ENCODE results near the gene BRIP1. TPM values are rescaled to one million over a fixed set of nuclear protein-coding genes. Genes with fewer than 3 reads are reported as not detected.
"Not testable (repeated sequence)": the region's sequence is repeated elsewhere in the genome, so short reads cannot be mapped to it uniquely, and the experiment has no call there.

The BRIP1 gene
- polyA plus RNA-seq, 1 experiment, result 2.9 TPM

DNA sequence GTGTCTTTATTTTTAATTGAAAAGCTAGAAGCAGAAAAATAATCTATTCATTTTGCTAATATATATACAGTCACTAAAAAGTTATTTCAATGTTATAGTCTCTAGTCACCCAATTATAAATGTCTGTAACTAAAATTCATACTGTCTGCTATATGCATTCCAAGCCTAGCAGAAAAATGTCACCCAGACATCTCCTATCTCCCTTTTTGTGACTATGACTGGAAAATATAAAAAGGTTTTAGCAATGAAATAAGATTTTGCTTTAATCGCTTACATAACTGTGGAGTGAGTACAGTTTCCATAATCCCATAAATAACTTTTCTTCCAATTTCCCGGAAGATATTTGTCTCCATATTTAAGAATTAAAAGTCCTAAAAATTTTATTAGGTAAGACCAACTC, 88.6 kb downstream of the BRIP1 start:
- TF ChIP-seq CTCF (IDR thresholded peaks at IDR 0.05; ENCODE audit: insufficient read depth, low read depth, low read length), result no peak
- CTCF ChIA-PET, result no interaction called here
- H3K27me3 ChIP-seq (ENCODE audit: control insufficient read depth, insufficient read depth, low read length), result no peaks in the 10 kb centered on the region
- POLR2A ChIA-PET, result no interaction called here
- H3K36me3 ChIP-seq (ENCODE audit: control insufficient read depth, insufficient read depth, low read length), result no peaks in the 10 kb centered on the region
- no peak for DNase-seq (ENCODE audit: low read depth)
- H3K4me3 ChIP-seq (ENCODE audit: low read depth, low read length), result no peak overlapping the region

GRCh38 chr17:61774087-61774486, 89.2 kb downstream of the BRIP1 start:
- CTCF ChIA-PET; H3K36me3 ChIP-seq (ENCODE audit: control insufficient read depth, insufficient read depth, low read length); POLR2A ChIA-PET; H3K27me3 ChIP-seq (ENCODE audit: control insufficient read depth, insufficient read depth, low read length); H3K4me3 ChIP-seq (ENCODE audit: low read depth, low read length); DNase-seq (ENCODE audit: low read depth): not testable (repeated sequence)

DNA sequence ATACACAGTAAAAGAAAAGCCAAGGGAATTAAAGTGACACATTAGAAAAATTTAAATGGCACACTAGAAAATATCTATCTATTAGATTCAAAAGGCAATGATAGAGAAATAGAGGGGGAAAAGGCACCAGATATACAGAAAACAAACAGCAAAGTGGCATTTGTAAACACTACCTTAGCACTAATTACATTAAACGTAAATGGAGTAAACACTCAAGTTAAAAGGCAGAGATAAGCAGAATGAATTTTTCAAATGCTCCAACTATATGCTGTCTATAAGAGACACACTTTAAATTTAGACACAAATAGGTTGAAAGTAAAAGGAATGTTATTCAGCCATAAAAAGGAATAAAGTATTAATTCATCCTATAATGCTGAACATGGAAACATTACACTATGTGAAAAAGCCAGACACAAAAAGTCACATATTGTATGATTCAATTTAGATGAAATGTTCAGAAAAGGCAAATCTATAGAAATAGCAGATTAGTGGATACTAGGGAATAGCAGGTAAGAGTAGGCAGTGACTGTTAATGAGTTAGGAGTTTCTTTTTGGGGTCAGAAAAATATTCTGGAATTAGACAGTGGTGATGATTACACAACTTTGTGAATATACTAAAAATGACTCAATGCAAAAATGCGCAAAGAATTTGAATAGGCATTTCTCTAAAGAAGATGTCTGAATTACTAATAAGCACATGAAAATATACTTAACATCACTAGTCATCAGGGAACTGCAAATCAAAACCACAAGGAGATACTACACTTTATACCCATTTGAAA, 92.4 kb downstream of the BRIP1 start:
- Histone ChIP-seq H3K4me3 (ENCODE audit: low read depth, low read length) (no peak overlapping the region), H3K36me3 (ENCODE audit: control insufficient read depth, insufficient read depth, low read length) (no peaks in the 10 kb centered on the region), H3K27me3 (ENCODE audit: control insufficient read depth, insufficient read depth, low read length) (no peaks in the 10 kb centered on the region)
- DNase-seq (ENCODE audit: low read depth), result peak; percentile 31
- POLR2A ChIA-PET, result no interaction called here
- TF ChIP-seq CTCF (IDR thresholded peaks at IDR 0.05; ENCODE audit: insufficient read depth, low read depth, low read length), result no peak
- CTCF ChIA-PET, result no interaction called here

DNA sequence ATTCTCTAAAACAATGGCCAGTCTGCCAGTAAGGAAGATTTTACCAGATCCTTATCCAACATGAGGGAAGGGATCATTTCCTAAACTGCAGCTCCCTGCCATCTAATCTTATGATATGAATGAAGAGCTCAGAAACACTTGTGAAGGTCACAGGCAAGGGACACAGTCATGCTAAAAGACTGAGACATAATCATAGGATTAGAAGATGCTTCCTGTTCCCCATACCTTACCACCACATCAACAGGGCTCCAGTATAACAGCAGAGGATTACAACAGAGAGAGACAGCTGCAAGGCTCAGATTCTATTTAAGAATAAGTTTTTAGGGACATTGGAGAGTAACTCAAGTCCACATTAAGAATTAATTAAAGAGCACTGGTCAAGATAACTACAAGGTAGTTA, 93.3 kb downstream of the BRIP1 start:
- H3K27me3 ChIP-seq (ENCODE audit: control insufficient read depth, insufficient read depth, low read length), result no peaks in the 10 kb centered on the region
- H3K36me3 ChIP-seq (ENCODE audit: control insufficient read depth, insufficient read depth, low read length), result no peaks in the 10 kb centered on the region
- no peak overlapping the region for H3K4me3 ChIP-seq (ENCODE audit: low read depth, low read length)
- POLR2A ChIA-PET, result no interaction called here
- no peak for TF ChIP-seq CTCF (IDR thresholded peaks at IDR 0.05; ENCODE audit: insufficient read depth, low read depth, low read length)
- CTCF ChIA-PET, result interaction anchor here (1.0 kb wide), 1 partner anchor 67 kb away, joined by 3 read pairs; no protein-coding TSS in a partner anchor
- DNase-seq (ENCODE audit: low read depth), result no peak

- no peaks in the 10 kb centered on the region for H3K36me3 ChIP-seq (ENCODE audit: control insufficient read depth, insufficient read depth, low read length)
- ChIA-PET CTCF (no interaction called here), POLR2A (no interaction called here)
- no peak overlapping the region for H3K4me3 ChIP-seq (ENCODE audit: low read depth, low read length)
- TF ChIP-seq CTCF (IDR thresholded peaks at IDR 0.05; ENCODE audit: insufficient read depth, low read depth, low read length), result no peak
- no peaks in the 10 kb centered on the region for H3K27me3 ChIP-seq (ENCODE audit: control insufficient read depth, insufficient read depth, low read length)
- no peak for DNase-seq (ENCODE audit: low read depth)
These were observed 94.9 kb downstream of the BRIP1 start for GRCh38 chr17:61768405-61768804.

DNA sequence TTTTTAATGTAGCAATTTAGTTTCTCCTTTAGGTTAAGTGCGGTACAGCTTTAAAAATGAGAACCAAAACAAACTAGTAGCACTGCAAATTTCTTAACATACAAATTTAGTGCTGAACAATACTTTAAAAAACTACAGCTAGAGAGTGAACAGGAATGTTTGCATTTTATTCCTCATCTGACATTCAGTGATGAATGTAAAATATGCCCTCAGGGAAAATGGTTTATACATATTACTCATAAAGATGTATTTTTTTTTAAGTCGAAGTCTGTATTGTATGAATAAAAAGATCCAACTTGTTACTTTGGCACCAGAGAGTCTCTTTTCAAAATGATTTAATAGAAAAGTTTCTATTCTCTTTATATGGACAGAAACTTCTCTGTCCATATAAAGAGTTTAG, 96.8 kb downstream of the BRIP1 start:
- CTCF ChIA-PET, result no interaction called here
- TF ChIP-seq CTCF (IDR thresholded peaks at IDR 0.05; ENCODE audit: insufficient read depth, low read depth, low read length), result no peak
- no peak for DNase-seq (ENCODE audit: low read depth)
- Histone ChIP-seq H3K27me3 (ENCODE audit: control insufficient read depth, insufficient read depth, low read length) (no peaks in the 10 kb centered on the region), H3K36me3 (ENCODE audit: control insufficient read depth, insufficient read depth, low read length) (no peaks in the 10 kb centered on the region), H3K4me3 (ENCODE audit: low read depth, low read length) (no peak overlapping the region)
- POLR2A ChIA-PET, result no interaction called here
